Effector memory CD4-positive, alpha-beta T cell (primary cell): Measurements from ENCODE around the gene OPN3.

Source experiments
- DNase-seq, 3 donors: peaks; one replicate each; pipeline ENCODE4 v3.0.0-alpha.2; 2020
- H3K27ac ChIP-seq: 2 replicates; pipeline ENCODE4 v1.7.0; 2013; ENCODE audit warnings: mild to moderate bottlenecking, low read length, moderate library complexity; ENCODE audit not compliant: insufficient read depth, poor library complexity, severe bottlenecking
- H3K27me3 ChIP-seq: replicated peaks from 2 replicates; pipeline ENCODE4 v1.7.0; 2013; ENCODE audit warnings: mild to moderate bottlenecking, low read length; ENCODE audit not compliant: insufficient read depth, control insufficient read depth, poor library complexity, severe bottlenecking
- H3K36me3 ChIP-seq: 2 replicates; pipeline ENCODE4 v1.7.0; 2013; ENCODE audit warnings: mild to moderate bottlenecking, low read length, moderate library complexity; ENCODE audit not compliant: control insufficient read depth, insufficient read depth
- H3K4me1 ChIP-seq: 2 replicates; pipeline ENCODE4 v1.7.0; 2013; ENCODE audit warnings: low read length, mild to moderate bottlenecking; ENCODE audit not compliant: control insufficient read depth, insufficient read depth, poor library complexity, severe bottlenecking
- H3K4me3 ChIP-seq: 2 replicates; pipeline ENCODE4 v1.7.0; 2013; ENCODE audit warnings: low read length, low read depth, mild to moderate bottlenecking; ENCODE audit not compliant: insufficient read depth, poor library complexity, severe bottlenecking
- H3K9me3 ChIP-seq: 2 replicates; pipeline ENCODE4 v1.7.0; 2013; ENCODE audit warnings: mild to moderate bottlenecking, low read length, moderate library complexity; ENCODE audit not compliant: control insufficient read depth

Gene OPN3

GRCh38 chr1:241627453-241628259, 12.5 kb downstream of the OPN3 start:
- Histone ChIP-seq H3K4me3 (peak overlapping the region; percentile 15), H3K27ac (peak overlapping the region; percentile 9), H3K9me3 (no peaks in the 10 kb centered on the region)

DNA sequence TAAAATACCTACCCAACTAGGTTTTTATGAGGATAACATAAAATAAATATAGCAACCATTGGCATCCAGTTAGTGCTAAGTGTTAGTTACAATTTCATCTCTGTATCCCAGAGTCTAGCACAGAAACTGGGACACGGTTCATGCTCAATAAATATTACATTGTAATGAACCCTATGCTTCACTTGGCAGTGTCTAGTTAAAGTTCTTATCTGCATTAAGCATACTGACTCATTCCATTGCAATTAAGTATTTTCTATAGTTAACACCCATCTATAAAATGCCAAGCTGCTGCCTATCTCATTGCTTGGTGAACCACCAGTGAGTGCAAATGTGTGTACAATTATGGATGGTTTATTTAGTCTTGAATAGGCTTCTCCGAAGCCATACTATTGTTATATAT, 15.2 kb downstream of the OPN3 start:
- no peak for DNase-seq
- Histone ChIP-seq H3K36me3 (no peaks in the 10 kb centered on the region), H3K4me1 (no peaks in the 10 kb centered on the region), H3K9me3 (no peaks in the 10 kb centered on the region), H3K4me3 (no peak overlapping the region), H3K27me3 (no peaks in the 10 kb centered on the region), H3K27ac (no peak overlapping the region)

More at GRCh38 chr1:241627453-241628259, 12.5 kb downstream of the OPN3 start:
- Histone ChIP-seq H3K4me1 (no peaks in the 10 kb centered on the region), H3K27me3 (no peaks in the 10 kb centered on the region), H3K36me3 (no peaks in the 10 kb centered on the region)
- peak in 1 of 3 donors; percentile 17 for DNase-seq

GRCh38 chr1:241622669-241623068, 17.5 kb downstream of the OPN3 start:
- Histone ChIP-seq H3K27ac (no peak overlapping the region), H3K4me3 (no peak overlapping the region), H3K36me3 (no peaks in the 10 kb centered on the region), H3K27me3 (no peaks in the 10 kb centered on the region), H3K9me3 (no peaks in the 10 kb centered on the region), H3K4me1 (no peaks in the 10 kb centered on the region)
- DNase-seq = no peak

GRCh38 chr1:241617426-241617825, 22.7 kb downstream of the OPN3 start:
- H3K4me3 ChIP-seq = no peak overlapping the region
- no peak for DNase-seq
- H3K9me3 ChIP-seq = no peaks in the 10 kb centered on the region
- no peaks in the 10 kb centered on the region for H3K27me3 ChIP-seq
- no peak overlapping the region for H3K27ac ChIP-seq
- H3K36me3 ChIP-seq = no peaks in the 10 kb centered on the region
- no peaks in the 10 kb centered on the region for H3K4me1 ChIP-seq

DNA sequence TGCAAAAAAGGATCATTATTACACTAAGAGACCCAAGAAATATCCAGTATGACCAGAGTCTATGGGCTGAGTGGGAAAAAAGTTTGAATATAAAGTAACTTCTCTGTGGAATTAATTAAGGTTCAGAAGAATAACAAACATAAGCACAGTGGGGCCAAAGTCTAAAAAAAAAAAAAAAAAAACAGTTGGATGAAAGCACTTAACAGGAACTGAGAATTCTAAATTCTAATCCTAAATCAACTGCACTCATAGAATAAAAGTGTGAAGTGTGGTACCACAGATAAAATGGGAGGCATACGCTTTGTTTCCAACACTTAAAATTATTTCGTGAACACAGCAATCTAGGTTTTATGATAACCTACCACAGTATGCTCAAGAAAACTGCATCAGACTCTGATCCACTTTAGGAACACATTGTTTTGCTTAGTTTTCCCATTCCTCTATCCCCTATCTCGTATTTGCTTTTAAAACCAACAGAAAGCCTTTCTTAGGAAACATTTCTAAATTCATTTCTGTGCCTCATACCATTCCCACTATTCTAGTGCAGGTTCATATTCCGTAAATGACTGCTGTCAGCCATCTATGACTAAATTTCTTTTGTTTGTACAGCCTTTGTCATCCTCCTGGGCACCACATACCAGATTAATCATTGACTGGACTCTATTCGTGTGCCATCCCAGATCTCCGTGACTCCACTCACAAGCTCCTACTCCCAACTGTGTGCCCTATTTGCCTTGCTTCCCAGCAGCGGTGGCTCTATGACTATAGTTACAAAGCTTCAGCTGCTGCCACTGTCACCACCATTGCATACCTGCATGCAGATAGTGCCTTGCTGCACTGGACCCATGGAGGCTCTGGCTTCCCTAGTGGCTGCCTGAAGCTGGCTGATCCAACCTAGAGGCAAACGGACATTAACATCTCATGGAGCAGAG, 24.9 kb downstream of the OPN3 start:
- Histone ChIP-seq H3K4me3 (no peak overlapping the region), H3K9me3 (no peaks in the 10 kb centered on the region), H3K27me3 (no peaks in the 10 kb centered on the region), H3K27ac (no peak overlapping the region), H3K4me1 (no peaks in the 10 kb centered on the region), H3K36me3 (no peaks in the 10 kb centered on the region)
- DNase-seq = no peak

- H3K36me3 ChIP-seq = no peaks in the 10 kb centered on the region
- no peak for DNase-seq
- no peaks in the 10 kb centered on the region for H3K9me3 ChIP-seq
- H3K27me3 ChIP-seq = no peaks in the 10 kb centered on the region
- no peaks in the 10 kb centered on the region for H3K4me1 ChIP-seq
- H3K27ac ChIP-seq = no peak overlapping the region
- no peak overlapping the region for H3K4me3 ChIP-seq
These were observed 25.6 kb downstream of the OPN3 start for GRCh38 chr1:241614572-241614971.

- DNase-seq = no peak
These were observed 26.0 kb downstream of the OPN3 start for GRCh38 chr1:241614144-241614543.

GRCh38 chr1:241612533-241613477, 27.4 kb downstream of the OPN3 start:
- no peaks in the 10 kb centered on the region for H3K4me1 ChIP-seq
- no peaks in the 10 kb centered on the region for H3K36me3 ChIP-seq
- H3K27ac ChIP-seq = no peak overlapping the region
- H3K4me3 ChIP-seq = no peak overlapping the region
- H3K27me3 ChIP-seq = no peaks in the 10 kb centered on the region
- no peak for DNase-seq
- no peaks in the 10 kb centered on the region for H3K9me3 ChIP-seq

More at GRCh38 chr1:241614144-241614543, 26.0 kb downstream of the OPN3 start:
- H3K27ac ChIP-seq = no peak overlapping the region
- H3K4me3 ChIP-seq = no peak overlapping the region
- no peaks in the 10 kb centered on the region for H3K27me3 ChIP-seq
- H3K36me3 ChIP-seq = no peaks in the 10 kb centered on the region
- H3K4me1 ChIP-seq = no peaks in the 10 kb centered on the region
- H3K9me3 ChIP-seq = no peaks in the 10 kb centered on the region

DNA sequence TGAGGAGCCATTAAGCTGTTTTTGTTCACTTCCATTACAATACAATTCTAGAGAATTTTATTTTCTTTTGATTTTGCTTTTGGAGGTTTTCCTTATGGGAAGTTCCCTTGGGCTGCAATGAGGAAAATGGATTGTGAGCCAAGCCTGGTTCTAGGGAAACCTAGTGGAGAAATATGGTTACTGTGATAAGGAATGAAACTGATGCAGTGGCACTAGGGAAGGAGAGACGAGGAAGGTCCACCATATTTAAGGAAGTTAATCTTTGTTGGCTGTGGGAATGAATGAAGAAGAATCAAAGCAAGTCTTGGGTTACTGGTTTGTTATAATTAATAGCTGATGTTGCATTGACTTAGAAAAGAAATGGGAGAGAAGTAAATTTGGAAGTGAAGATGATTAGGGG, 28.4 kb downstream of the OPN3 start:
- no peaks in the 10 kb centered on the region for H3K36me3 ChIP-seq
- H3K4me3 ChIP-seq = no peak overlapping the region
- no peaks in the 10 kb centered on the region for H3K9me3 ChIP-seq
- DNase-seq = no peak
- H3K4me1 ChIP-seq = no peaks in the 10 kb centered on the region
- H3K27ac ChIP-seq = no peak overlapping the region
- H3K27me3 ChIP-seq = no peaks in the 10 kb centered on the region
